Esophagus muscularis mucosa (tissue), 4 donors: ENCODE measurements around the gene SMG6. TPM values are rescaled to one million over a fixed set of nuclear protein-coding genes. Genes with fewer than 3 reads are reported as not detected.
A peak's percentile ranks its signal among the peaks of the same experiment; 100 is the strongest.

Experiments used
- DNase-seq: peaks from one replicate; pipeline ENCODE4 v3.0.0-alpha.2; 2017; ENCODE audit errors: extremely low spot score
- H3K27ac ChIP-seq, 4 donors: fragments of 200-600 bp; sonication (generic); replicated peaks in 1 of 4; 1 replicate in 3 of 4; 2 replicates in 1 of 4; pipeline ENCODE4 v1.5.1; 2016 to 2019; ENCODE audit warnings: mild to moderate bottlenecking in 1 of 4
- H3K27me3 ChIP-seq, 4 donors: fragments of 200-600 bp; sonication (generic); one replicate each; pipeline versions ENCODE4 v1.5.1 to v1.6.0; 2016 to 2019
- H3K36me3 ChIP-seq, 4 donors: fragments of 200-600 bp; sonication (generic); one replicate each; pipeline ENCODE4 v1.5.1; 2016 to 2019
- H3K4me1 ChIP-seq, 4 donors: fragments of 200-600 bp; sonication (generic); one replicate each; pipeline ENCODE4 v1.5.1; 2016 to 2019
- H3K4me3 ChIP-seq, 4 donors: fragments of 200-600 bp; sonication (generic); 1 replicate in 2 of 4; 2 replicates in 2 of 4; pipeline ENCODE4 v1.5.1; 2016 to 2019; ENCODE audit warnings: mild to moderate bottlenecking in 4 of 4, moderate library complexity in 1 of 4
- H3K9me3 ChIP-seq, 4 donors: fragments of 200-600 bp; sonication (generic); 1 replicate in 3 of 4; 2 replicates in 1 of 4; pipeline ENCODE4 v1.5.1; 2016 to 2019
- EP300 ChIP-seq: sonication (generic); formaldehyde crosslinking; IDR thresholded peaks from one replicate; pipeline ENCODE4 v1.6.1; 2017; ENCODE audit warnings: antibody characterized with exemption
- POLR2A ChIP-seq: fragments of 450-650 bp; IDR thresholded peaks from one replicate; pipeline ENCODE4 v1.6.1; 2017; ENCODE audit warnings: antibody characterized with exemption, moderate library complexity, mild to moderate bottlenecking, low read depth
- POLR2AphosphoS5 ChIP-seq, 2 donors: sonication (generic); formaldehyde crosslinking; IDR thresholded peaks; one replicate each; pipeline ENCODE4 v1.6.1; 2017; ENCODE audit warnings: antibody characterized with exemption in 2 of 2
- WGBS: methylation state at CpG from one replicate; pipeline ENCODE4 v1.1.5; 2018; 5-methylcytosine and 5-hydroxymethylcytosine counted together
- intact Hi-C: fragments of 100-400 bp; cut with DNase I; formaldehyde crosslinking; loops from one replicate; pipeline ENCODE4 v1.15.1; 2023
- total RNA-seq, 4 donors: library from RNA; depleted of rRNA; stranded (reverse); fragments of >200 nt; gene quantifications; one replicate each; pipeline versions ENCODE4 v1.1.0 to v1.2.1, GENCODE V29; 2016
- TF ChIP-seq, protein P1 (sequence below), 3 experiments: fragments of 200-600 bp in 2 of 3; fragments of 450-650 bp in 1 of 3; sonication (generic) in 2 of 3; IDR thresholded peaks; one replicate each; pipeline ENCODE4 v1.5.1; 2017 to 2019; ENCODE audit warnings: antibody characterized with exemption in 3 of 3, mild to moderate bottlenecking in 2 of 3, moderate library complexity in 1 of 3

Gene SMG6
- total RNA-seq, 4 donors from 2014 or later: 38.2 to 67.7 (median 47.7) TPM

DNA sequence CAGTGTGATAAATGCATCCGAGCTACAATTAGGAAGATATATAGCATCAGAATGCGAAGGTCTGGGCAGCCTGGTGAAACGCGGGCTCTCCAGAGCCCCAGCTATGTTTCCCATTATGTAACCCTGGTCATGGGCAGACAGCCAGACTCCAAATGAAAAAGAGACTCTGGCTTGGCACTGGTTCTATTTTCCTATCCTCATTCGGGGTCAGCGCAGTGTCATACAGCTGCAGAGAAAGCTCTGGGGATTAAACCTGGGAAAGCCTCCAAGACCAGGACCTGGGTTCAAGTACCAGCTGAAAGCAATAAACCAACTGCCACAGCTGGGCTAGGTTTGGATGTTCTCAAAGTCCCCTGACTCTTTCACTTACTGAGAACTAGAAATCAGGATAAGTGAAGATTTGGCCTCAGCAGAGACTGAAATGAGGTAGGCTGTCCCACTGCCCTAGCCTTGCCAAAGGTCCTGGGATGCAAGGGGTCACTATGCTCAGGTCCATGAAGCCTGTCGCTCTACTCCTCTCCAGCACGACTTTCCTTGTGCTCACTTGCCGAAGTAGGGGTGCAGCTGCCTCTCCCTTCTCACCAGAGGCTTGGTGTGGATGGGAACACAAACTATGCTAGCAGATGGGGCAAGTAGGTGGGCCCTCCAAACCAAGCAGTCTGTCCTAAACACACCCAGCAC lies 123.8 kb downstream of the SMG6 start:
- DNase-seq: peak; percentile 95
- no peaks in the 10 kb centered on the region for H3K27me3 ChIP-seq
- TF ChIP-seq EP300: no peak
- peak; percentile 74 to 75 for TF ChIP-seq POLR2AphosphoS5 (IDR thresholded peaks at IDR 0.05)
- TF ChIP-seq, protein P1, sequence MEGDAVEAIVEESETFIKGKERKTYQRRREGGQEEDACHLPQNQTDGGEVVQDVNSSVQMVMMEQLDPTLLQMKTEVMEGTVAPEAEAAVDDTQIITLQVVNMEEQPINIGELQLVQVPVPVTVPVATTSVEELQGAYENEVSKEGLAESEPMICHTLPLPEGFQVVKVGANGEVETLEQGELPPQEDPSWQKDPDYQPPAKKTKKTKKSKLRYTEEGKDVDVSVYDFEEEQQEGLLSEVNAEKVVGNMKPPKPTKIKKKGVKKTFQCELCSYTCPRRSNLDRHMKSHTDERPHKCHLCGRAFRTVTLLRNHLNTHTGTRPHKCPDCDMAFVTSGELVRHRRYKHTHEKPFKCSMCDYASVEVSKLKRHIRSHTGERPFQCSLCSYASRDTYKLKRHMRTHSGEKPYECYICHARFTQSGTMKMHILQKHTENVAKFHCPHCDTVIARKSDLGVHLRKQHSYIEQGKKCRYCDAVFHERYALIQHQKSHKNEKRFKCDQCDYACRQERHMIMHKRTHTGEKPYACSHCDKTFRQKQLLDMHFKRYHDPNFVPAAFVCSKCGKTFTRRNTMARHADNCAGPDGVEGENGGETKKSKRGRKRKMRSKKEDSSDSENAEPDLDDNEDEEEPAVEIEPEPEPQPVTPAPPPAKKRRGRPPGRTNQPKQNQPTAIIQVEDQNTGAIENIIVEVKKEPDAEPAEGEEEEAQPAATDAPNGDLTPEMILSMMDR (IDR thresholded peaks at IDR 0.05): no peak
- no peak overlapping the region for H3K4me3 ChIP-seq
- peak overlapping the region; percentile 83 to 93 (median 89) for H3K27ac ChIP-seq
- H3K4me1 ChIP-seq: peaks cover 81 to 95% (median 87%) of the 10 kb centered on the region in 4 donors
- H3K36me3 ChIP-seq: peaks cover 0 to 3% (median 0%) of the 10 kb centered on the region in 4 donors
- intact Hi-C loops: loop anchor here (5.0 kb wide), 3 partner anchors 33 to 122 kb away; partner anchors contain the start of gene HIC1
- H3K9me3 ChIP-seq: no peaks in the 10 kb centered on the region
- WGBS: 26% methylated on average over 5 of the region's 9 CpGs

- intact Hi-C loops: loop anchor here (5.0 kb wide), 3 partner anchors 33 to 122 kb away; partner anchors contain the start of gene HIC1
- Histone ChIP-seq H3K27me3 (no peaks in the 10 kb centered on the region), H3K36me3 (peaks cover 0 to 3% (median 0%) of the 10 kb centered on the region in 4 donors), H3K4me1 (peaks cover 89 to 100% (median 95%) of the 10 kb centered on the region in 4 donors), H3K4me3 (no peak overlapping the region), H3K27ac (peak overlapping the region; percentile 83 to 93 (median 89)), H3K9me3 (no peaks in the 10 kb centered on the region)
- TF ChIP-seq POLR2AphosphoS5 (IDR thresholded peaks at IDR 0.05) (peak in 1 of 2 donors; percentile 17), EP300 (no peak)
- WGBS: 55% methylated on average over 10 of the region's 15 CpGs
- no peak for DNase-seq
These were observed 124.6 kb downstream of the SMG6 start for GRCh38 chr17:2178798-2179501.

GRCh38 chr17:2177235-2177811 lies 126.3 kb downstream of the SMG6 start:
- no peaks in the 10 kb centered on the region for H3K27me3 ChIP-seq
- H3K27ac ChIP-seq: peak overlapping the region; percentile 86 to 93 (median 89)
- TF ChIP-seq POLR2A: no peak
- no peak for TF ChIP-seq EP300
- no peak for TF ChIP-seq POLR2AphosphoS5 (IDR thresholded peaks at IDR 0.05)
- TF ChIP-seq, protein P1 (IDR thresholded peaks at IDR 0.05): no peak
- H3K4me3 ChIP-seq: no peak overlapping the region
- H3K4me1 ChIP-seq: peaks cover 99 to 100% (median 100%) of the 10 kb centered on the region in 4 donors
- intact Hi-C loops: loop anchor here (5.0 kb wide), 3 partner anchors 35 to 120 kb away; partner anchors contain the start of gene HIC1
- 53% methylated on average over 2 of the region's 4 CpGs for WGBS
- H3K9me3 ChIP-seq: no peaks in the 10 kb centered on the region
- no peaks in the 10 kb centered on the region for H3K36me3 ChIP-seq
- no peak for DNase-seq

DNA sequence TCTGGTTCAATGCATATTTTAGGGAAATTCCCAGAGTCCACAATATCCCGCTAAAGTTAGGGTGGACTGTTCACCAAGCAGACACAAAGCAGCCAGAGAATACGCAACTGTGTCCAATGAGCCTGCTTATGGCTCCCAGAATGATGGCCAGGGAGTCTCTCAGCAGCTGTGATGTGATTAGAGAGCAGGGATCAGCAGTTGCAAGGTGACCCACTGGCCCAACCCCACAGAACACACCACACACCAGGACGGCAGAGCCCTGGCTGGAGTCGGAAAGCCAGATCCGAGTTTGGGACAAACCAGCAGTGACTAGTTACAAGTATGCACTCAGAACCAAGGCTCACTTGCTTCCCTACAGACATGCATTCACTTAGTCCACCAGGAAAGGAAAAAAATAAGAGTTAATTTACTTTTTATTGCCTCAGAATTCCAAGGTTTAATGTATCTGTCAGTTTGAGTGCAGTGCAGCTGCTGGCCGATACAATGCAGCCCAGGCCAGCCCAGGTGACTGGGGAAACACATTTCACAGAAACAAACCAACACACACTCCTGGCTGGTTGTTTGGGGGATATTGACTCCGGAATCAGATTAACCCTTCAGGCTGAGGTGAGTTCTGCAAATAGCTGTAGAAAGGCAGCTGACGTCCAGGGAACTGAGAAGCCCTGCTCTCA lies 127.0 kb downstream of the SMG6 start:
- 47% methylated on average over 8 of the region's 8 CpGs for WGBS
- TF ChIP-seq POLR2A (no peak), EP300 (no peak), POLR2AphosphoS5 (IDR thresholded peaks at IDR 0.05) (no peak)
- TF ChIP-seq, protein P1 (IDR thresholded peaks at IDR 0.05): no peak
- peaks cover 98 to 100% (median 100%) of the 10 kb centered on the region in 4 donors for H3K4me1 ChIP-seq
- no peak for DNase-seq
- no peaks in the 10 kb centered on the region for H3K9me3 ChIP-seq
- intact Hi-C loops: loop anchor here (5.0 kb wide), 3 partner anchors 36 to 119 kb away; partner anchors contain the start of gene HIC1
- H3K27me3 ChIP-seq: no peaks in the 10 kb centered on the region
- H3K36me3 ChIP-seq: no peaks in the 10 kb centered on the region
- H3K27ac ChIP-seq: peak overlapping the region; percentile 86 to 93 (median 89)
- no peak overlapping the region for H3K4me3 ChIP-seq
